Measurements from ENCODE around the gene PUM2. TPM values are rescaled to one million over a fixed set of nuclear protein-coding genes. Genes with fewer than 3 reads are reported as not detected.

PUM2 gene
- total and polyA plus RNA-seq, 2 of the 8 experiments (the other 6 are each of a cell fraction or from before 2014, with no cell fraction given), result 46.6 to 114 TPM

DNA sequence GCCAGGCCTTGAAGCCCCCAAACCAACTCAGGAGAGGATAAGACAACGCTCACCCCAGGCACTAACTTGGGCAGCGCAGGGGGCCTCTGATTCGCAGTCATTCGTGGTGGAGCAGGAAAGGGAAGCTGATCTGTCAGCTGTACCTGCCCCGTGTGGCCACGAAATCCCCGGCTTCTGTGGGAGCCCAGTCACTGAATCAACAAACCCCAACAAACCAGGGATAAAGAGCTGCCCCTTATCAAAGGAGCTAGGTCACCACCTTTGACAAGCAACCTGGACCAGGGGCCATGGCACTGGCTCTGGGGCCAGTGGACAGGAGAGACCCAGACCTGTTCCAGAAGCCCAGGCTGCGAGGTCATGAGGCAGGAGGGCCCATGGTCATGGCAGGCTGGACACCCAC lies 140.2 kb downstream of the PUM2 start (continued):
- TF ChIP-seq, protein P1, sequence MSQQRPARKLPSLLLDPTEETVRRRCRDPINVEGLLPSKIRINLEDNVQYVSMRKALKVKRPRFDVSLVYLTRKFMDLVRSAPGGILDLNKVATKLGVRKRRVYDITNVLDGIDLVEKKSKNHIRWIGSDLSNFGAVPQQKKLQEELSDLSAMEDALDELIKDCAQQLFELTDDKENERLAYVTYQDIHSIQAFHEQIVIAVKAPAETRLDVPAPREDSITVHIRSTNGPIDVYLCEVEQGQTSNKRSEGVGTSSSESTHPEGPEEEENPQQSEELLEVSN (IDR thresholded peaks at IDR 0.05), result no peak
- TF ChIP-seq BRCA1 (IDR thresholded peaks at IDR 0.05; ENCODE audit: low read depth, low read length) (no peak), HDAC2 (IDR thresholded peaks at IDR 0.05; ENCODE audit: borderline replicate concordance in 1 of 2, low read depth in 2 of 2, low read length in 2 of 2) (no peak)

All from H1 (cell line).